DND-41 (cell line): ENCODE results near the gene DPEP2NB.

ENCODE experiments used
- ATAC-seq: fragments of 200-7000 bp; cut with Tn5 transposase; 3 replicates; pipeline ENCODE4 v1.9.1; 2021; ENCODE audit warnings: low read depth; ENCODE audit not compliant: insufficient read depth
- DNase-seq: peaks from one replicate; pipeline ENCODE4 v3.0.0-alpha.2; 2020
- H2AFZ ChIP-seq: 2 replicates; pipeline ENCODE4 v1.6.0; 2012; ENCODE audit warnings: low read depth, low read length
- H3K27ac ChIP-seq: 2 replicates; pipeline ENCODE4 v1.5.1; 2012; ENCODE audit warnings: low read length, inconsistent platforms
- H3K27me3 ChIP-seq: fragments of 200-600 bp; sonication (generic); 2 replicates; pipeline ENCODE4 v1.6.0; 2012; ENCODE audit warnings: low read length, mild to moderate bottlenecking, inconsistent platforms; ENCODE audit not compliant: insufficient read depth, poor library complexity
- H3K36me3 ChIP-seq: 2 replicates; pipeline ENCODE4 v1.5.1; 2012; ENCODE audit warnings: low read length, inconsistent platforms; ENCODE audit not compliant: insufficient read depth
- H3K4me1 ChIP-seq: 2 replicates; pipeline ENCODE4 v1.5.1; 2012; ENCODE audit warnings: mild to moderate bottlenecking, low read length; ENCODE audit not compliant: insufficient read depth
- H3K4me2 ChIP-seq: 2 replicates; pipeline ENCODE4 v1.6.0; 2012; ENCODE audit warnings: mild to moderate bottlenecking, moderate library complexity, low read length, inconsistent platforms; ENCODE audit not compliant: insufficient read depth
- H3K4me3 ChIP-seq, 2 experiments: fragments of 200-600 bp in 1 of 2; shearing (Covaris generic) in 1 of 2; 2 replicates each; pipeline ENCODE4 v1.5.1; 2012 to 2016; ENCODE audit warnings: inconsistent platforms in 2 of 2, low read length in 2 of 2, mild to moderate bottlenecking in 2 of 2, low read depth in 1 of 2, moderate library complexity in 1 of 2
- H3K79me2 ChIP-seq: 2 replicates; pipeline ENCODE4 v1.6.0; 2012; ENCODE audit warnings: low read length, inconsistent platforms; ENCODE audit not compliant: insufficient read depth
- H3K9ac ChIP-seq: 2 replicates; pipeline ENCODE4 v1.6.0; 2012; ENCODE audit warnings: low read depth, mild to moderate bottlenecking, inconsistent platforms, low read length, moderate library complexity
- H3K9me3 ChIP-seq: 2 replicates; pipeline ENCODE4 v1.5.1; 2012; ENCODE audit warnings: low read length, moderate library complexity, mild to moderate bottlenecking, inconsistent platforms; ENCODE audit not compliant: insufficient read depth, severe bottlenecking
- H4K20me1 ChIP-seq: 2 replicates; pipeline ENCODE4 v1.6.0; 2012; ENCODE audit warnings: low read length; ENCODE audit not compliant: insufficient read depth
- EZH2 ChIP-seq: IDR thresholded peaks from 3 replicates; pipeline ENCODE4 v1.6.1; 2012; ENCODE audit warnings: borderline replicate concordance, low read depth, mild to moderate bottlenecking, moderate library complexity, low read length, inconsistent platforms; ENCODE audit not compliant: severe bottlenecking
- TF ChIP-seq, protein P1 (sequence below): IDR thresholded peaks from 2 replicates; pipeline ENCODE4 v1.5.1; 2012; ENCODE audit warnings: borderline replicate concordance, low read length, moderate library complexity, mild to moderate bottlenecking; ENCODE audit not compliant: poor library complexity, severe bottlenecking; ENCODE audit errors: extremely low read depth

The DPEP2NB gene

GRCh38 chr16:68040506-68041288 is 25.0 kb upstream of the DPEP2NB start:
- H3K9me3 ChIP-seq: no peaks in the 10 kb centered on the region
- no peak overlapping the region for H3K4me3 ChIP-seq
- DNase-seq: peak; percentile 82
- peak; percentile 99 for ATAC-seq
- H4K20me1 ChIP-seq: no peaks in the 10 kb centered on the region
- no peaks in the 10 kb centered on the region for H3K79me2 ChIP-seq
- H3K4me1 ChIP-seq: no peaks in the 10 kb centered on the region
- H2AFZ ChIP-seq: no peak overlapping the region
- H3K27me3 ChIP-seq: no peaks in the 10 kb centered on the region
- peaks cover 14% of the 10 kb centered on the region; the same call in 1 of the 2 replicates for H3K36me3 ChIP-seq
- H3K4me2 ChIP-seq: no peak overlapping the region
- no peak overlapping the region for H3K27ac ChIP-seq
- TF ChIP-seq EZH2: no peak
- TF ChIP-seq, protein P1, sequence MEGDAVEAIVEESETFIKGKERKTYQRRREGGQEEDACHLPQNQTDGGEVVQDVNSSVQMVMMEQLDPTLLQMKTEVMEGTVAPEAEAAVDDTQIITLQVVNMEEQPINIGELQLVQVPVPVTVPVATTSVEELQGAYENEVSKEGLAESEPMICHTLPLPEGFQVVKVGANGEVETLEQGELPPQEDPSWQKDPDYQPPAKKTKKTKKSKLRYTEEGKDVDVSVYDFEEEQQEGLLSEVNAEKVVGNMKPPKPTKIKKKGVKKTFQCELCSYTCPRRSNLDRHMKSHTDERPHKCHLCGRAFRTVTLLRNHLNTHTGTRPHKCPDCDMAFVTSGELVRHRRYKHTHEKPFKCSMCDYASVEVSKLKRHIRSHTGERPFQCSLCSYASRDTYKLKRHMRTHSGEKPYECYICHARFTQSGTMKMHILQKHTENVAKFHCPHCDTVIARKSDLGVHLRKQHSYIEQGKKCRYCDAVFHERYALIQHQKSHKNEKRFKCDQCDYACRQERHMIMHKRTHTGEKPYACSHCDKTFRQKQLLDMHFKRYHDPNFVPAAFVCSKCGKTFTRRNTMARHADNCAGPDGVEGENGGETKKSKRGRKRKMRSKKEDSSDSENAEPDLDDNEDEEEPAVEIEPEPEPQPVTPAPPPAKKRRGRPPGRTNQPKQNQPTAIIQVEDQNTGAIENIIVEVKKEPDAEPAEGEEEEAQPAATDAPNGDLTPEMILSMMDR: peak; percentile 96
- H3K9ac ChIP-seq: no peak overlapping the region

GRCh38 chr16:68037841-68038597 is 22.3 kb upstream of the DPEP2NB start:
- Histone ChIP-seq H3K79me2 (no peaks in the 10 kb centered on the region), H2AFZ (no peak overlapping the region), H3K4me1 (no peaks in the 10 kb centered on the region), H3K9ac (no peak overlapping the region), H3K4me2 (no peak overlapping the region), H3K36me3 (peaks cover 14% of the 10 kb centered on the region; the same call in 1 of the 2 replicates), H3K27ac (no peak overlapping the region), H4K20me1 (no peaks in the 10 kb centered on the region), H3K27me3 (no peaks in the 10 kb centered on the region), H3K9me3 (no peaks in the 10 kb centered on the region), H3K4me3 (no peak overlapping the region)
- TF ChIP-seq, protein P1: no peak
- no peak for TF ChIP-seq EZH2
- no peak for ATAC-seq
- DNase-seq: no peak

DNA sequence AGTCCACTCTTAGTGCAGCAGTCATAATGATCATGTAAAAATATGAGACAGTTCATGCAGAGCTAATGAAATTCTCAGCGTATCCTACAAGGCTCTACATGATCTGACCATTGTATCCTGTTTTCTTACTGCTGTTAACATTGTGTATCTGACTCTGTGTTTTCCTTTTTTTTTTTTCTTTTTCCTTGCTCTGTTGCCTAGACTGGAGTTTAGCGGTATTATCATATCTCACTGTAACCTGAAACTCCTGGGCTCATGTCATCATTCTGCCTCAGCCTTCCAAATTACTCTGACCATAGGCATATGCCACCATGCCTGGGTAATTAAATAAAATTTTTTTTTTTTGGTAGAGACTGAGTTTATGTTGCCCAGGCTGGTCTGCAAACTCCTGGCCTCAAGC is 19.5 kb upstream of the DPEP2NB start:
- Histone ChIP-seq H3K9me3 (no peaks in the 10 kb centered on the region), H3K4me3 (no peak overlapping the region), H3K4me1 (no peaks in the 10 kb centered on the region), H2AFZ (no peak overlapping the region), H4K20me1 (no peaks in the 10 kb centered on the region), H3K36me3 (peaks cover 8% of the 10 kb centered on the region; the same call in 1 of the 2 replicates), H3K4me2 (no peak overlapping the region), H3K79me2 (no peaks in the 10 kb centered on the region), H3K27ac (no peak overlapping the region), H3K9ac (no peak overlapping the region), H3K27me3 (no peaks in the 10 kb centered on the region)
- TF ChIP-seq EZH2: no peak
- TF ChIP-seq, protein P1: no peak
- ATAC-seq: no peak
- DNase-seq: no peak
